22Rv1 (cell line): ENCODE measurements around the gene ABCA13.

Source experiments
- CTCF ChIP-seq: fragments of 450-650 bp; IDR thresholded peaks from 2 replicates; pipeline ENCODE4 v1.5.1; 2017; ENCODE audit warnings: mild to moderate bottlenecking
- ZFX ChIP-seq: fragments of 450-650 bp; IDR thresholded peaks from 2 replicates; pipeline ENCODE4 v1.6.1; 2017; ENCODE audit warnings: antibody characterized with exemption, borderline replicate concordance

- TF ChIP-seq CTCF (no peak), ZFX (no peak)
These were observed 97.8 kb downstream of the ABCA13 start for GRCh38 chr7:48269066-48269465.
